ENCODE data around the gene INHA. TPM values are rescaled to one million over a fixed set of nuclear protein-coding genes. Genes with fewer than 3 reads are reported as not detected.

INHA gene
- total and polyA plus RNA-seq, 5 experiments from 2014 or later: not detected

GRCh38 chr2:219614076-219614860, 42.2 kb downstream of the INHA start:
- peak overlapping the region in 5 of 10 donors; percentile 30 to 77 (median 53) for H3K27ac Mint-ChIP-seq
- DNase-seq (no peak), ATAC-seq (no peak)
- no peaks in the 10 kb centered on the region for H3K9me3 Mint-ChIP-seq
- peaks cover 16 to 22% (median 19%) of the 10 kb centered on the region in 4 donors for H3K4me1 Mint-ChIP-seq
- POLR2A ChIA-PET: no interaction called here
- peaks cover 0 to 29% (median 9%) of the 10 kb centered on the region in 3 donors for H3K36me3 Mint-ChIP-seq
- H3K27me3 Mint-ChIP-seq: no peaks in the 10 kb centered on the region
- peak overlapping the region in 4 of 10 donors; percentile 3 to 39 (median 24) for H3K4me3 Mint-ChIP-seq

DNA sequence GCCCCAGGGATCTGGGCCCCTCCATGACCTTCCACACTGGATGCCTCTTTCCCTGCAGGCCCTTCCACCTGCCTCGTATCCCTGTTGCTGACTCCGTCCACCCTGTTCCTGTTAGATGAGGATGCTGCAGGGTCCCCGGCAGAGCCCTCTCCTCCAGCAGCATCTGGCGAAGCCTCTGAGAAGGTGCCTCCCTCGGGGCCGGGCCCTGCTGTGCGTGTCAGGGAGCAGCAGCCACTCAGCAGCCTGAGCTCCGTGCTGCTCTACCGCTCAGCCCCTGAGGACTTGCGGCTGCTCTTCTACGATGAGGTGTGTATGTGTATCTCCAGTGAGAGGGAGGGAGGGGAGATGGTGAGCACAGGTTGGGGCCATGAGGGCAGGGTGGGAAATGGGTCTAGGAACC, 42.9 kb downstream of the INHA start:
- Mint-ChIP-seq H3K4me1 (peaks cover 14 to 22% (median 19%) of the 10 kb centered on the region in 4 donors), H3K4me3 (no peak overlapping the region), H3K9me3 (no peaks in the 10 kb centered on the region), H3K36me3 (peaks cover 0 to 23% (median 6%) of the 10 kb centered on the region in 3 donors), H3K27ac (peak overlapping the region in 1 of 10 donors; percentile 45), H3K27me3 (no peaks in the 10 kb centered on the region)
- ATAC-seq (no peak), DNase-seq (no peak)
- POLR2A ChIA-PET: no interaction called here

DNA sequence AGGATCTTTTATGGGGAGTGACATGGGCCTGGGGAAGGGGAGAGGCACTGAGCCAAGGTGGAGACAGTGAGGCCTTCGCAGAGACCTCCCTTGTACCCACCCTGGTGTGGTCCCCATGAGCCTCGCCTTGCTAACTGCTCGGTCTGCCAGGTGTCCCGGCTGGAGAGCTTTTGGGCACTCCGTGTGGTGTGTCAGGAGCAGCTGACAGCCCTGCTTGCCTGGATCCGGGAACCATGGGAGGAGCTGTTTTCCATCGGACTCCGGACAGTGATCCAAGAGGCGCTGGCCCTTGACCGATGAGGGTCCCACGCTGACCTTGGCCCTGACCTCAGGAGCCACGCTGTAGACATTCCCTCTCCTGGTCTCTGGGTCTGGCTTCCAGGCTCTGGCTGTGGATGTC, 43.8 kb downstream of the INHA start:
- Mint-ChIP-seq H3K4me1 (peaks cover 14 to 21% (median 18%) of the 10 kb centered on the region in 4 donors), H3K27me3 (no peaks in the 10 kb centered on the region), H3K36me3 (peaks cover 0 to 18% (median 6%) of the 10 kb centered on the region in 3 donors), H3K27ac (no peak overlapping the region), H3K4me3 (no peak overlapping the region), H3K9me3 (no peaks in the 10 kb centered on the region)
- POLR2A ChIA-PET: no interaction called here
- DNase-seq (no peak), ATAC-seq (no peak)

DNA sequence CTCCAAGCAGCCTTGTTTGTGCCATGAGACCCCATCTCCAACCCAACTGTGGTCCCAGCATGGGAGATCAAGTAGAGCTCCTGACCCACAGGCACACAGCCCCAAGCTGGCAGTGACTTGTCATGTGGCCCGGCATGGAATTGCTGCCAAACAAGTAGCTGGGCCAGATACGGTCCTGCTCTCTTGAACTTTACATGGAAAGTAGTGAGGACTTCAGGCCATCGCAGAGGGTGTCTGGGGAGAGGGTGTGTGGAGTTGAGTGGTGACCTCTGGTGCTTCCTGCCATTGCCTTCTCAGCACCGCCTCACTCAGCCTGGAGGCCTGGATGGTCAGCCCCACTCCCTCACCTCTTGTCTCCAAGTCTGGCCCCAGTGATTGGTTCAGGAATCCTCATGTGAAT, 44.4 kb downstream of the INHA start:
- POLR2A ChIA-PET: no interaction called here
- Mint-ChIP-seq H3K36me3 (peaks cover 0 to 13% (median 6%) of the 10 kb centered on the region in 3 donors), H3K9me3 (no peaks in the 10 kb centered on the region), H3K27me3 (peaks cover 0 to 1% (median 0%) of the 10 kb centered on the region in 5 donors), H3K27ac (peak overlapping the region in 3 of 10 donors; percentile 33 to 86 (median 81)), H3K4me1 (peaks cover 11 to 17% (median 14%) of the 10 kb centered on the region in 4 donors), H3K4me3 (no peak overlapping the region)
- ATAC-seq: no peak
- DNase-seq: no peak

DNA sequence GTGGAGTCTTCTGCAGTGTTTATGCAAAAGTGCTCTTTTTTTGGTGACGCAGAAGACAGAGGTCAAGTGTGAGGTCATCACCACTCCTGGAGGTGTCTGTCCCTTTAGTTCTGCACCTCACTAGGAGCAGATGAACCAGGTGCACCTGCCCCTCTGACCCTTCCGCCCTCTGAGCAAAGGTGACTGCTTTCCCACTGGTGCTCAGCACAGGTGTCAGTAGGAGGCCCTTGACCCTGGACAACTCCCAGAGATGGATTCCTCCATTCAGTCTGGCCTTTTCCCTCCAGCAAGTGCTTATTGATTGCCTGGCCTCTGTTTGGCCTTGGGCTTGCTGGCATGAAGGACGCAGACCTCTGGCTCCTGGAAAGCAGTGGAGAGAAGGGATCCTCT, 46.6 kb downstream of the INHA start:
- Mint-ChIP-seq H3K27me3 (peaks cover 0 to 11% (median 0%) of the 10 kb centered on the region in 5 donors), H3K4me3 (no peak overlapping the region), H3K27ac (no peak overlapping the region), H3K4me1 (peaks cover 0 to 3% (median 1%) of the 10 kb centered on the region in 4 donors), H3K36me3 (peaks cover 0 to 9% (median 3%) of the 10 kb centered on the region in 3 donors), H3K9me3 (no peaks in the 10 kb centered on the region)
- POLR2A ChIA-PET: no interaction called here
- ATAC-seq: no peak
- no peak for DNase-seq

GRCh38 chr2:219619235-219619634, 47.1 kb downstream of the INHA start:
- H3K4me3 Mint-ChIP-seq: no peak overlapping the region
- H3K9me3 Mint-ChIP-seq: no peaks in the 10 kb centered on the region
- no peak overlapping the region for H3K27ac Mint-ChIP-seq
- H3K27me3 Mint-ChIP-seq: peaks cover 0 to 11% (median 0%) of the 10 kb centered on the region in 5 donors
- peaks cover 0 to 9% (median 3%) of the 10 kb centered on the region in 3 donors for H3K36me3 Mint-ChIP-seq
- ATAC-seq (no peak), DNase-seq (no peak)
- POLR2A ChIA-PET: no interaction called here
- H3K4me1 Mint-ChIP-seq: peaks cover 0 to 3% (median under 1%) of the 10 kb centered on the region in 4 donors

DNA sequence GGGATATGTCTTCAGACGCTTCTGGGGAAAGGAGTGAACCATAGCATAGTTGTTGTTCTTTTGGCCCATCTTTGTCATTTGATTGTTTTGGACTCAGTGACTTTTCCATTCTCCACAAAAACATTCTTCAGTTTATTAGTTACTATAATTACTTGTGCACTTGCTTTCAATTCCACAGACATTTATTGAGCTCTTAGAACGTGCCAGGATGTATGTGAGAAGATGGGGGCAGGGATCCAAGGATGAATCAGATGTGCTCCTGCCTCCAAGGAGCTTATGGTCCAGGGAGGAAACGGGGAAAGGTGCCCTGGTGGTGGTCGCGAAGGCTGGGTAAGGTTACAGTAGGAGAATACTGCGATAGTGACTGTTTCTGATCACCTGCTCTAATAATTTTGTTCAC, 48.4 kb downstream of the INHA start:
- H3K9me3 Mint-ChIP-seq: no peaks in the 10 kb centered on the region
- no peak for DNase-seq
- ATAC-seq: no peak
- no peaks in the 10 kb centered on the region for H3K4me1 Mint-ChIP-seq
- H3K27me3 Mint-ChIP-seq: peaks cover 0 to 14% (median 4%) of the 10 kb centered on the region in 5 donors
- POLR2A ChIA-PET: no interaction called here
- no peak overlapping the region for H3K27ac Mint-ChIP-seq
- H3K4me3 Mint-ChIP-seq: no peak overlapping the region
- peaks cover 0 to 5% (median 0%) of the 10 kb centered on the region in 3 donors for H3K36me3 Mint-ChIP-seq

DNA sequence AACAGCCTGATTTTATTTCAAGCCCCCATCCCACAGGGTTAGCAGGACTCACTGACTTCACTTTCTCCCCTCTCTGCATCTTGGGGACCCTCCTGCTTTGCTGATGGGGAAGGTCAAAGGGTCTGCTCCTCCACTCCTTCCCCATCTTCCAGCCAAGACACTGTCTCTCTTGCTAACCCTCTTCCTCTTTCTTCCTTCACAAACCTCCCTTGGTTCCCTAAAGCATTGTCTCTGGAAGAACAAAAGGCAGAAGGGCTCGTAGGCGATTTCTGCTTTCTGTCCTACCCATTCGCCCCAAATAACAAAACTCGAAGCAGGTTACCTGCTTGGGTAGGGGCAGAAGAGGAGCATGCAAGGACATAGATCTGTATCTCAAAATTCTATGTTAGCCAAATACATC, 49.8 kb downstream of the INHA start:
- no peak overlapping the region for H3K27ac Mint-ChIP-seq
- peaks cover 6 to 23% (median 12%) of the 10 kb centered on the region in 5 donors for H3K27me3 Mint-ChIP-seq
- no peaks in the 10 kb centered on the region for H3K9me3 Mint-ChIP-seq
- no peak overlapping the region for H3K4me3 Mint-ChIP-seq
- DNase-seq (no peak), ATAC-seq (no peak)
- POLR2A ChIA-PET: no interaction called here
- no peaks in the 10 kb centered on the region for H3K36me3 Mint-ChIP-seq
- H3K4me1 Mint-ChIP-seq: peaks cover 1 to 5% (median 4%) of the 10 kb centered on the region in 4 donors

- no peak for DNase-seq
- POLR2A ChIA-PET: no interaction called here
- H3K27me3 Mint-ChIP-seq: peaks cover 7 to 25% (median 14%) of the 10 kb centered on the region in 5 donors
- no peaks in the 10 kb centered on the region for H3K36me3 Mint-ChIP-seq
- H3K4me1 Mint-ChIP-seq: peaks cover 3 to 8% (median 6%) of the 10 kb centered on the region in 4 donors
- H3K27ac Mint-ChIP-seq: no peak overlapping the region
- no peak for ATAC-seq
- H3K9me3 Mint-ChIP-seq: no peaks in the 10 kb centered on the region
- H3K4me3 Mint-ChIP-seq: no peak overlapping the region
Measured at GRCh38 chr2:219622472-219622871, 50.4 kb downstream of the INHA start.

- Mint-ChIP-seq H3K27me3 (peaks cover 7 to 32% (median 25%) of the 10 kb centered on the region in 5 donors), H3K4me3 (no peak overlapping the region), H3K4me1 (peaks cover 3 to 14% (median 6%) of the 10 kb centered on the region in 4 donors), H3K9me3 (no peaks in the 10 kb centered on the region), H3K36me3 (no peaks in the 10 kb centered on the region), H3K27ac (no peak overlapping the region)
- POLR2A ChIA-PET: no interaction called here
- DNase-seq (no peak), ATAC-seq (no peak)
Measured at GRCh38 chr2:219624565-219624964, 52.5 kb downstream of the INHA start.

GRCh38 chr2:219625179-219625578, 53.1 kb downstream of the INHA start:
- Mint-ChIP-seq H3K36me3 (no peaks in the 10 kb centered on the region), H3K27me3 (peaks cover 7 to 33% (median 25%) of the 10 kb centered on the region in 5 donors), H3K9me3 (no peaks in the 10 kb centered on the region), H3K4me1 (peaks cover 3 to 14% (median 6%) of the 10 kb centered on the region in 4 donors), H3K27ac (no peak overlapping the region), H3K4me3 (no peak overlapping the region)
- no peak for DNase-seq
- no peak for ATAC-seq
- POLR2A ChIA-PET: no interaction called here

Data from naive thymus-derived CD8-positive, alpha-beta T cell (primary cell).